ENCODE data around the gene MCC.

DNA sequence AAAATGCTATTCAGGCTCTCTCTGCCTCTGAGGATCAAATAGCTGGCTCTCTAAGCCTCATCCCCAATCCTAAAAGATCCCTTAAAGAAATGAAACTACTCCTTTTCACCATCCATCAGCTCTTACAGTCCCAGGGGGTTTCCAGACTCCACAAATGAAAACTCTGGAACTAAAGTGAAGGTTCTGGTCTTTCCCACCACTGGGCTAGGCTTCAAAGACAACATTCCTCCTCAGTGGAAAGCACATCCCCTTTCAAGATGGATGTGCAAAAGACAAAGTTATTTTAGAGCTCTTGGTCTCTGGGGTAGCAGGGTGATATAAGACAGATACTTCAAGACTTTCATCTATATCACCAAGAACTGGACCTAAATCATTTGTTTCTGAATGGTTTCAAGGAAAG lies 404.8 kb downstream of the MCC start:
- TF ChIP-seq, protein P1, sequence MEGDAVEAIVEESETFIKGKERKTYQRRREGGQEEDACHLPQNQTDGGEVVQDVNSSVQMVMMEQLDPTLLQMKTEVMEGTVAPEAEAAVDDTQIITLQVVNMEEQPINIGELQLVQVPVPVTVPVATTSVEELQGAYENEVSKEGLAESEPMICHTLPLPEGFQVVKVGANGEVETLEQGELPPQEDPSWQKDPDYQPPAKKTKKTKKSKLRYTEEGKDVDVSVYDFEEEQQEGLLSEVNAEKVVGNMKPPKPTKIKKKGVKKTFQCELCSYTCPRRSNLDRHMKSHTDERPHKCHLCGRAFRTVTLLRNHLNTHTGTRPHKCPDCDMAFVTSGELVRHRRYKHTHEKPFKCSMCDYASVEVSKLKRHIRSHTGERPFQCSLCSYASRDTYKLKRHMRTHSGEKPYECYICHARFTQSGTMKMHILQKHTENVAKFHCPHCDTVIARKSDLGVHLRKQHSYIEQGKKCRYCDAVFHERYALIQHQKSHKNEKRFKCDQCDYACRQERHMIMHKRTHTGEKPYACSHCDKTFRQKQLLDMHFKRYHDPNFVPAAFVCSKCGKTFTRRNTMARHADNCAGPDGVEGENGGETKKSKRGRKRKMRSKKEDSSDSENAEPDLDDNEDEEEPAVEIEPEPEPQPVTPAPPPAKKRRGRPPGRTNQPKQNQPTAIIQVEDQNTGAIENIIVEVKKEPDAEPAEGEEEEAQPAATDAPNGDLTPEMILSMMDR (IDR thresholded peaks at IDR 0.05) = no peak
- TF ChIP-seq POLR2A (IDR thresholded peaks at IDR 0.05) = no peak

Data from uterus (tissue), 2 donors.